Measurements from ENCODE around the gene TMEM233. TPM values are rescaled to one million over a fixed set of nuclear protein-coding genes. Genes with fewer than 3 reads are reported as not detected.

Gene TMEM233
- total and polyA plus RNA-seq, 9 of the 15 experiments (the other 6 are each of a cell fraction or from before 2014, with no cell fraction given): 0.04 to 0.17 (median 0.07) TPM; not detected in 2

DNA sequence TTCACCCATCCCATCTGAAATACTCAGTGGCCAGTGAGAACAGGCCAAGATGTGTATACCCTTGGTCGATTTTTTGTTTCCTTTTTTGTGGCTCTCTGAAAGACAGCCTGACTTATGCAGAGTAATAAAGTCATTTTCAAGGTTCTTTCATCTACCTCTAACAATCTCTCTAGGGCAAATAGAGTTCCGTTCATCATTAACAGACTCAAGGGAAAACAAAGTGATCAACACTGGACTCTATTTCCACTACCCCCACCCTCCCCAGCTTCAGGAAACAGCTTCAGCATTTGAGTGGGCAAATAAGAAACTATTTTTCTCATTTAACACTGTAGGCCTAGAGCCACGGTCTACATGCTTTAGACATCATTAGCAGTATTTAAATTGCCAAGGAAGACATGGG is 90.2 kb downstream of the TMEM233 start:
- TF ChIP-seq, protein P1, sequence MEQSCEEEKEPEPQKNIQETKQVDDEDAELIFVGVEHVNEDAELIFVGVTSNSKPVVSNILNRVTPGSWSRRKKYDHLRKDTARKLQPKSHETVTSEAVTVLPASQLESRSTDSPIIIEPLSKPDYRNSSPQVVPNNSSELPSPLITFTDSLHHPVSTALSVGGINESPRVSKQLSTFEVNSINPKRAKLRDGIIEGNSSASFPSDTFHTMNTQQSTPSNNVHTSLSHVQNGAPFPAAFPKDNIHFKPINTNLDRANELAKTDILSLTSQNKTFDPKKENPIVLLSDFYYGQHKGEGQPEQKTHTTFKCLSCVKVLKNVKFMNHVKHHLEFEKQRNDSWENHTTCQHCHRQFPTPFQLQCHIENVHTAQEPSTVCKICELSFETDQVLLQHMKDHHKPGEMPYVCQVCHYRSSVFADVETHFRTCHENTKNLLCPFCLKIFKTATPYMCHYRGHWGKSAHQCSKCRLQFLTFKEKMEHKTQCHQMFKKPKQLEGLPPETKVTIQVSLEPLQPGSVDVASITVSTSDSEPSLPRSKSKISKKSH (CRISPR knock-in tag; IDR thresholded peaks at IDR 0.05): no peak
- TF ChIP-seq ZKSCAN8 (CRISPR knock-in tag; IDR thresholded peaks at IDR 0.05) (no peak), ADNP (tag; IDR thresholded peaks at IDR 0.05) (no peak), MTA3 (IDR thresholded peaks at IDR 0.05; ENCODE audit: borderline replicate concordance) (no peak), POLR2AphosphoS2 (IDR thresholded peaks at IDR 0.05; ENCODE audit: low read length) (no peak), FOXP1 (CRISPR knock-in tag; IDR thresholded peaks at IDR 0.05) (no peak), NCOR1 (IDR thresholded peaks at IDR 0.05) (no peak), ZNF143 (CRISPR knock-in tag; IDR thresholded peaks at IDR 0.05) (no peak), RBM14 (IDR thresholded peaks at IDR 0.05; ENCODE audit: borderline replicate concordance, insufficient read depth, low read depth, low read length) (no peak), MCM2 (IDR thresholded peaks at IDR 0.05; ENCODE audit: low read depth) (no peak), ZNF584 (CRISPR knock-in tag; IDR thresholded peaks at IDR 0.05; ENCODE audit: low read depth) (no peak), SRSF1 (IDR thresholded peaks at IDR 0.05; ENCODE audit: low read depth, low read length) (no peak), FOXA1 (IDR thresholded peaks at IDR 0.05; ENCODE audit: borderline replicate concordance) (no peak), RFX1 (IDR thresholded peaks at IDR 0.05) (no peak)
- TF ChIP-seq, protein P2, sequence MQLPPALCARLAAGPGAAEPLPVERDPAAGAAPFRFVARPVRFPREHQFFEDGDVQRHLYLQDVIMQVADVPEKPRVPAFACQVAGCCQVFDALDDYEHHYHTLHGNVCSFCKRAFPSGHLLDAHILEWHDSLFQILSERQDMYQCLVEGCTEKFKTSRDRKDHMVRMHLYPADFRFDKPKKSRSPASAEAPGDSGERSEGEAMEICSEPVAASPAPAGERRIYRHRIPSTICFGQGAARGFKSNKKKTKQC (CRISPR knock-in tag; IDR thresholded peaks at IDR 0.05): no peak
- TF ChIP-seq, protein P3, sequence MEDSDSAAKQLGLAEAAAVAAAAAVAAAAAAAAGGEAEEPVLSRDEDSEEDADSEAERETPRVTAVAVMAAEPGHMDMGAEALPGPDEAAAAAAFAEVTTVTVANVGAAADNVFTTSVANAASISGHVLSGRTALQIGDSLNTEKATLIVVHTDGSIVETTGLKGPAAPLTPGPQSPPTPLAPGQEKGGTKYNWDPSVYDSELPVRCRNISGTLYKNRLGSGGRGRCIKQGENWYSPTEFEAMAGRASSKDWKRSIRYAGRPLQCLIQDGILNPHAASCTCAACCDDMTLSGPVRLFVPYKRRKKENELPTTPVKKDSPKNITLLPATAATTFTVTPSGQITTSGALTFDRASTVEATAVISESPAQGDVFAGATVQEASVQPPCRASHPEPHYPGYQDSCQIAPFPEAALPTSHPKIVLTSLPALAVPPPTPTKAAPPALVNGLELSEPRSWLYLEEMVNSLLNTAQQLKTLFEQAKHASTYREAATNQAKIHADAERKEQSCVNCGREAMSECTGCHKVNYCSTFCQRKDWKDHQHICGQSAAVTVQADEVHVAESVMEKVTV (CRISPR knock-in tag; IDR thresholded peaks at IDR 0.05): no peak

More for the DNA sequence above, 90.2 kb downstream of the TMEM233 start:
- no peak for ATAC-seq
- H3K4me2 ChIP-seq (ENCODE audit: insufficient read depth, low read length): no peak overlapping the region
- H3K27ac ChIP-seq (ENCODE audit: extremely low read depth, low read depth, low read length): no peak overlapping the region
- FAIRE-seq: no peak
- no peaks in the 10 kb centered on the region; a peak in 3 of 5 replicates for H3K4me1 ChIP-seq (replicated peaks in 1 of 2; ENCODE audit: control insufficient read depth in 2 of 2, insufficient read depth in 2 of 2, low read length in 2 of 2)
- DNase-seq (ENCODE audit: extremely low read depth in 1 of 4, low spot score in 3 of 4): no peak
- H3K4me3 ChIP-seq: no peak overlapping the region
- in situ Hi-C loops (cut with MboI): no loop called here
- no peaks in the 10 kb centered on the region for H3K9me3 ChIP-seq (replicated peaks; ENCODE audit: control insufficient read depth, insufficient read depth, low read depth, low read length)
- no peaks in the 10 kb centered on the region for H3K27me3 ChIP-seq (ENCODE audit: control insufficient read depth in 2 of 2, insufficient read depth in 2 of 2, low read length in 2 of 2)
- intact Hi-C loops (cut with micrococcal nuclease): no loop called here
- BruUV-seq (replicated peaks): no TSS peak
- WGBS (ENCODE audit: insufficient coverage, low coverage, missing lambda C conversion rate): 56% methylated on average over 3 of the region's 3 CpGs
- ChIA-PET POLR2A (interaction anchor here (0.6 to 5.4 kb wide), 6 partner anchors 11 to 284 kb away, joined by 3 to 44 read pairs (median 4); partner anchors contain the start of gene PRKAB1), CTCF (ENCODE audit: low intra/inter-chr PET ratio) (no interaction called here)
- no peaks in the 10 kb centered on the region for H4K20me1 ChIP-seq (replicated peaks; ENCODE audit: control insufficient read depth, insufficient read depth, low read length)
- H3K9me1 ChIP-seq (ENCODE audit: control insufficient read depth, insufficient read depth, low read length): no peaks in the 10 kb centered on the region
- H3K36me3 ChIP-seq (ENCODE audit: control insufficient read depth, insufficient read depth, low read length): peaks cover 57% of the 10 kb centered on the region
- H2AFZ ChIP-seq (ENCODE audit: low read depth, low read length): no peak overlapping the region
- no peaks in the 10 kb centered on the region for H3K79me2 ChIP-seq (ENCODE audit: control insufficient read depth, insufficient read depth, low read length)
- no peak overlapping the region for H3K9ac ChIP-seq (ENCODE audit: insufficient read depth in 1 of 2, low read depth in 2 of 2, low read length in 2 of 2)

Measured in K562 (cell line).